Kidney (tissue), 14 donors: Measurements from ENCODE around the gene IPPK. TPM values are rescaled to one million over a fixed set of nuclear protein-coding genes. Genes with fewer than 3 reads are reported as not detected.
A peak's percentile ranks its signal among the peaks of the same experiment; 100 is the strongest.

ENCODE experiments used
- DNase-seq, 5 donors: peaks; one replicate each; pipeline ENCODE4 v3.0.0-alpha.2; 2013 to 2020
- FAIRE-seq: peaks from 2 replicates; lab custom pipeline; 2012; peaks lifted over from hg19 to GRCh38; lab: Jason Lieb, UNC
- H3K27ac ChIP-seq, 2 donors: one replicate each; pipeline ENCODE4 v1.7.0; 2013; ENCODE audit warnings: low read depth in 2 of 2, low read length in 2 of 2, inconsistent platforms in 1 of 2
- H3K27me3 ChIP-seq: one replicate; pipeline ENCODE4 v1.7.1; 2013; ENCODE audit warnings: low read length, inconsistent platforms; ENCODE audit not compliant: control insufficient read depth, insufficient read depth
- H3K36me3 ChIP-seq, 3 donors: one replicate each; pipeline versions ENCODE4 v1.7.0 to v1.7.1; 2013; ENCODE audit warnings: low read length in 3 of 3, control low read depth in 1 of 3, inconsistent platforms in 1 of 3; ENCODE audit not compliant: insufficient read depth in 3 of 3, control insufficient read depth in 2 of 3
- H3K4me1 ChIP-seq, 3 donors: one replicate each; pipeline versions ENCODE4 v1.7.0 to v1.7.1; 2013; ENCODE audit warnings: low read length in 3 of 3, inconsistent platforms in 1 of 3, low read depth in 1 of 3; ENCODE audit not compliant: control insufficient read depth in 2 of 3, insufficient read depth in 2 of 3
- H3K4me3 ChIP-seq, 3 donors: one replicate each; pipeline versions ENCODE4 v1.7.0 to v1.8.1; 2013; ENCODE audit warnings: low read length in 3 of 3, control low read depth in 1 of 3, inconsistent platforms in 1 of 3
- H3K9ac ChIP-seq, 3 donors: one replicate each; pipeline versions ENCODE4 v1.7.0 to v1.7.1; 2013; ENCODE audit warnings: low read length in 3 of 3, control low read depth in 1 of 3, inconsistent platforms in 1 of 3
- H3K9me3 ChIP-seq, 3 donors: one replicate each; pipeline versions ENCODE4 v1.7.0 to v1.7.1; 2013; ENCODE audit warnings: low read length in 3 of 3, control low read depth in 1 of 3, inconsistent platforms in 1 of 3; ENCODE audit not compliant: control insufficient read depth in 2 of 3, insufficient read depth in 1 of 3
- intact Hi-C: fragments of 100-400 bp; cut with DNase I; formaldehyde crosslinking; loops from one replicate; pipeline ENCODE4 v1.11.1; 2022
- polyA plus RNA-seq: library from polyadenylated mRNA; stranded (reverse); fragments of 350-450 nt; fragmentation: Illumina TruSeq; extraction: RNeasy Lipid Tissue Mini Kit (QIAGEN cat#74804); gene quantifications from one replicate; pipeline ENCODE4 v1.2.3, GENCODE V29; 2014; ENCODE audit warnings: low read depth, low replicate concordance; ENCODE audit not compliant: insufficient read depth
- total RNA-seq: library from RNA; stranded (reverse); fragmentation: NEBNext Ultra II Directional; extraction: Animal tissue kit (Norgen Biotek cat#: 25700); gene quantifications from one replicate; pipeline ENCODE4 v1.2.1, GENCODE V29; 2021
- TF ChIP-seq, protein P1 (sequence below): IDR thresholded peaks from 3 replicates; pipeline ENCODE4 v1.5.1; 2012; ENCODE audit warnings: mild to moderate bottlenecking, moderate library complexity, borderline replicate concordance; ENCODE audit not compliant: insufficient read depth; ENCODE audit errors: extremely low read depth
- donor health status: control.
- donor health status: control.
- donor health status: control.
- donor health status: control.
- donor health status: control.
- donor health status: DM: yes; HTN: yes; CAD: no.
- donor health status: Normal renal cell carcinoma (clear cell type).

Gene IPPK
- total and polyA plus RNA-seq, 2 donors from 2014 or later = 7.3 to 10.2 TPM

DNA sequence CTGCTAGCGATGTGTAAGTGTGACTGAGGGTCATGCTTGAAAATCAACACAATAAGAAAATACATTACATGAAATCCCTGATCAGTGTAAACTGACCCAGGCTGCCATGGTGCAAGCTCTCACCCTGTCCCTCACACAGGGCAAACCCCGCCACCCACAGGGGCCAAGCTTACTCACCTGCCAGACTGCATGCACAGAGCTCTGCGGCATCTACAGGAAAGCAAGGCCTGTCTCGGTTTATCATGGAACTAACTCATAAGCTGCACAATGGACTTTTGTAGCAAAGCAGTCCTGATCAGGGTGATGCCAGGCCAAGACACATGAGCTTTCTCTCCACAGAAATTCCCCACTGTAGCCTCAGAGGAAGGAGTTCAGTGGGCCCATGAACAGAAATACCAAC lies 9.7 kb downstream of the IPPK start:
- H3K4me3 ChIP-seq = no peak overlapping the region
- no peak overlapping the region for H3K27ac ChIP-seq
- peaks cover 0 to 4% (median 4%) of the 10 kb centered on the region in 3 donors for H3K36me3 ChIP-seq
- H3K9ac ChIP-seq = no peak overlapping the region
- peaks cover 0 to 4% (median 0%) of the 10 kb centered on the region in 3 donors for H3K4me1 ChIP-seq
- H3K9me3 ChIP-seq = no peaks in the 10 kb centered on the region
- FAIRE-seq (no peak), DNase-seq (no peak)
- no peaks in the 10 kb centered on the region for H3K27me3 ChIP-seq
- intact Hi-C loops = no loop called here
- TF ChIP-seq, protein P1, sequence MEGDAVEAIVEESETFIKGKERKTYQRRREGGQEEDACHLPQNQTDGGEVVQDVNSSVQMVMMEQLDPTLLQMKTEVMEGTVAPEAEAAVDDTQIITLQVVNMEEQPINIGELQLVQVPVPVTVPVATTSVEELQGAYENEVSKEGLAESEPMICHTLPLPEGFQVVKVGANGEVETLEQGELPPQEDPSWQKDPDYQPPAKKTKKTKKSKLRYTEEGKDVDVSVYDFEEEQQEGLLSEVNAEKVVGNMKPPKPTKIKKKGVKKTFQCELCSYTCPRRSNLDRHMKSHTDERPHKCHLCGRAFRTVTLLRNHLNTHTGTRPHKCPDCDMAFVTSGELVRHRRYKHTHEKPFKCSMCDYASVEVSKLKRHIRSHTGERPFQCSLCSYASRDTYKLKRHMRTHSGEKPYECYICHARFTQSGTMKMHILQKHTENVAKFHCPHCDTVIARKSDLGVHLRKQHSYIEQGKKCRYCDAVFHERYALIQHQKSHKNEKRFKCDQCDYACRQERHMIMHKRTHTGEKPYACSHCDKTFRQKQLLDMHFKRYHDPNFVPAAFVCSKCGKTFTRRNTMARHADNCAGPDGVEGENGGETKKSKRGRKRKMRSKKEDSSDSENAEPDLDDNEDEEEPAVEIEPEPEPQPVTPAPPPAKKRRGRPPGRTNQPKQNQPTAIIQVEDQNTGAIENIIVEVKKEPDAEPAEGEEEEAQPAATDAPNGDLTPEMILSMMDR = no peak

DNA sequence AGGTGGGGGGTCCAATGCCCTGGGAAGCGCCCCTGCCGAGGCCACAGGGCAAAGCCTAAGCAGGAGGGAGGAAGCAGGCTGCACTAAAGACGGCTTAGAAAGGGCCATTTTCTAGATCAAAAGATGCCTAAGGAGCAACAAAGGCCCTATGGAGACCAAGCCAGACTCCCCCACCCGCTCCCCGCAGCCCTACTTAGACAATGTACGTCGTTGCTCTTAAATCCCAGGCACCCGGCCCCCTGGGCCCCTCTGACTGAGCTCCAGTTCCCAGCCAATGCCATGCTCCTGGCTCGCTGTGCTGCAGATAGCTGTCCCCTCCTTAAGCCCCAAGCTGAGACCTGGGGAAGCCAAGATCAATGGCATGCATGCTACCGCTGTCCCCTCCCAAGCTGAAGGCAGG lies 10.3 kb downstream of the IPPK start:
- no peak for FAIRE-seq
- peak in 1 of 5 donors; percentile 39 for DNase-seq
- intact Hi-C loops = no loop called here
- Histone ChIP-seq H3K27ac (no peak overlapping the region), H3K9me3 (no peaks in the 10 kb centered on the region), H3K4me3 (no peak overlapping the region), H3K4me1 (peaks cover 0 to 4% (median 0%) of the 10 kb centered on the region in 3 donors), H3K27me3 (no peaks in the 10 kb centered on the region), H3K36me3 (peaks cover 0 to 6% (median 4%) of the 10 kb centered on the region in 3 donors), H3K9ac (no peak overlapping the region)
- TF ChIP-seq, protein P1 = no peak

DNA sequence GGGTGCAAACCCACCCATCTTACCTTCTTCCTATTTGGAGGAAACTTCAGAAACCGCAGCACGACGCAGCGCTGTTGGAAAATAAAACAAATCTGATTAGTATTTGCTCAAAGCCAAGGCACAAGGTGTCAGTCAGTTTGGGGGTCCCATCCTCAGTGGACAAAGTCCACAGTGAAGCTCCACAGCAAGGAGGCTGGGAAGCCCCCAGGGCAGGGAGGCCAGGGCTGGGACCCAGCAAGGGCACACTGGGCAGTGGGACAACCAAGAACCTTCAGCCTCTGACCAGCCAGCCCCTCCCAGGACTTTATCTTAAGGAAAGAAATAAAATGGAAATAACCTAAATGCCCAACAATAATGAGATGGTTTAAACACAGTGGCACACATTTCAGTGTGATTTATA lies 11.3 kb downstream of the IPPK start:
- TF ChIP-seq, protein P1 = no peak
- intact Hi-C loops = no loop called here
- peaks cover 0 to 8% (median 4%) of the 10 kb centered on the region in 3 donors for H3K36me3 ChIP-seq
- no peaks in the 10 kb centered on the region for H3K27me3 ChIP-seq
- peaks cover 0 to 4% (median 0%) of the 10 kb centered on the region in 3 donors for H3K4me1 ChIP-seq
- no peak overlapping the region for H3K27ac ChIP-seq
- DNase-seq (peak in 2 of 5 donors; percentile 18 to 53), FAIRE-seq (no peak)
- H3K9ac ChIP-seq = no peak overlapping the region
- H3K9me3 ChIP-seq = no peaks in the 10 kb centered on the region
- H3K4me3 ChIP-seq = no peak overlapping the region

DNA sequence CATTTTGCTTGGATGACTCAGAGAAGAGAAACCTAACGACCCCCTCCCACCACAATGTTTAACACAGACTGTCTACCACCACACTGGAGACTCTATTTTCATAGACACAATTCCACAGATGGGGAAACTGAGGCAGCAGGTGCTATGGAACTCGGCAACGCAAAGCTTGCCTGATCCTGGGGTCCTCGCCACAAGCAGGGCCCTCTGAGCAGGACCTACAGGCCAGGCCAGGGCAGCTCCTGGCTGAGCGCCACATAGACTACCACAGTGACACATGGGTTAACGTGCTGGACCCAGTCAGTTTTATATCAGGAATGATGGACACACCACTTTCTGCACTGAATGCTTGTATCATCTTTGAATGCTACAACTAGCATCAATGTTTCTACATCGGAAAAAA lies 11.8 kb downstream of the IPPK start:
- no peak overlapping the region for H3K4me3 ChIP-seq
- no peak for FAIRE-seq
- no peak overlapping the region for H3K27ac ChIP-seq
- no peaks in the 10 kb centered on the region for H3K27me3 ChIP-seq
- no peak for DNase-seq
- H3K9ac ChIP-seq = no peak overlapping the region
- TF ChIP-seq, protein P1 = no peak
- H3K9me3 ChIP-seq = no peaks in the 10 kb centered on the region
- intact Hi-C loops = no loop called here
- peaks cover 0 to 8% (median 4%) of the 10 kb centered on the region in 3 donors for H3K36me3 ChIP-seq
- H3K4me1 ChIP-seq = peaks cover 0 to 4% (median 0%) of the 10 kb centered on the region in 3 donors
